ENCODE data around the gene GLIS1.

GLIS1 gene

DNA sequence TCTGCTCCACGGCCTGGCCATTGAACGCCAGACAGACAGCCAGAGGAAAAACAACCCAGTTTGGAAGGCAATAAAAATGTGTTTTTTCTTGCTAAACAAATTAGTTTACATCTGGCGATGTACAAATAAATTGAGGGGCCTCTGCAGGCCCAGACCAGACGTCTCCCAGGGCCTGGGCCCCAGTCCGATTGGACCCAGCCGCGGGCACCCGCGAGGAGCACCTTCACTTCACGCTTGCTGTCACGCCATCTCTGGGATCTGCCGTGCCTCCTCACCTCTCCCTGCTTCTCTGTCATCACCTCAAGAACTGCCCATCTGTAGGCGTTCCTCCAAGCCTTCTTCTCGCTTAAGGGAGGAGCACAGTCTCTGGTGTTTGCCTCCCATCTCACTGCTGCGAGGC lies 61.5 kb downstream of the GLIS1 start:
- DNase-seq, result no peak

GRCh38 chr1:53672785-53673184 lies 66.2 kb downstream of the GLIS1 start:
- no peak for DNase-seq

GRCh38 chr1:53672243-53672642 lies 66.7 kb downstream of the GLIS1 start:
- DNase-seq, result no peak

DNA sequence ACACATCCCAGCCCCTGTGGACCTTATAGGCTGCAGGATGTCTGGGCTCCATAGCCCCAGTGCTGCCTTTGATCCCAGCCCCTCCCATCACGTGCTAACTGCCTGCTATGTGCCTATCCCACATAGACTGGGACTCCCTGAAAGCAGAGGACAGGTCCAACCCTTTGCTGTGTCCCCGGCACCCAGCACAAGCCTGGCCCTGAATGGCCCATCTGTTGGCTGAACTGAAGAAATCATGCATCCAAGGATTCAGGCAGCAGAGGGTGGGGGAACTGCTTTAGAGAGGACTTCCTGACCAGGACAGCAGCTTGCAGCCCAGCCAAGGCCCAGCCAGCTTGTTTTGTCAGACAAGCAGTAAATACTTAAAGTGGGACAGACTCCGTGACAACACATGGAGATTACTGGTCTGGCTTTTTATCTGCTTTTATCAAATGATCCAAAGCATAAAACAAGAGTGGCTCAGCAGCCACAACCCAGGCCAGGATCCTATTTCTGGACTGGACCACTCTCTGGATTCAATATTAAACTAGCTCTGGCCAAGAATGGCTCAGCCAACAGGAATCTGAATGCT lies 69.3 kb downstream of the GLIS1 start:
- no peak for DNase-seq

GRCh38 chr1:53666566-53666965 lies 72.4 kb downstream of the GLIS1 start:
- DNase-seq, result no peak

- DNase-seq, result no peak
Measured at GRCh38 chr1:53665996-53666395, 73.0 kb downstream of the GLIS1 start.

DNA sequence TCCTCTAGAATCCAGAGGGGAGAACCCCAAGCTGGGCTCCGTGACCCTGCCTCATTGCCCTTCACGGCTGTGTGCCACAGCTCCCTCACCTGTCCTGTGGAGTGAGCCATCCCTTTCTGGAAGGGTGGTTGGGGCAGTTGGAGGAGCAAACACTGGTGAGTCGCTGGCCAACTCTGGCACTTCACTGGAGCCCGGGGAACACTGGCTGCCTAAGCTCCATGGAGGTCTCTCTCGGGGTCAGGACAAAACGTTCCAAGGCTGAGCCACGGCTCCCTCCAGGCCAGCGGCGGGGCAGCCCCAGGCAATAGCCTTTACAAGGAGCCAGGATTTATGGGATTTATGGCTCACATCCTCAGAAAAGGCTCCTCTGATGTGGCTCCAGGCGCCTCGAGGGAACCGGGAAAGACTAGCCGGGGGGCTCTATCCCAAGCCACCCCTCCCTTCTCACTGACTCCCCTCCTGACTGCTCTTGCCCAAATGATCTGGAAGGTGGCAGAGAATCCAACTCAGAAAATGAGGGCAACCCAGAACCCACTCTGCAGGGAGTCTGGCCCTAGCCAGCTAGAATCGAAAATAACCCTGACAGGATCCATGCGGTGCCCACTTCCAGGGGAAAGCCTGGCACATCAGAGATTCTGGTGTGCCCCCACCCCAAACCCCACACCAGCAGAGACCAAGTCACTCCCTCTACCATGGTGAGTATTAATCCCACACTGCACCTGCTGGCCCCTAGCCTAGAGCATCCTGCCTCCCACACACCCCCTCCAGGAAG lies 75.2 kb downstream of the GLIS1 start:
- no peak for DNase-seq

DNA sequence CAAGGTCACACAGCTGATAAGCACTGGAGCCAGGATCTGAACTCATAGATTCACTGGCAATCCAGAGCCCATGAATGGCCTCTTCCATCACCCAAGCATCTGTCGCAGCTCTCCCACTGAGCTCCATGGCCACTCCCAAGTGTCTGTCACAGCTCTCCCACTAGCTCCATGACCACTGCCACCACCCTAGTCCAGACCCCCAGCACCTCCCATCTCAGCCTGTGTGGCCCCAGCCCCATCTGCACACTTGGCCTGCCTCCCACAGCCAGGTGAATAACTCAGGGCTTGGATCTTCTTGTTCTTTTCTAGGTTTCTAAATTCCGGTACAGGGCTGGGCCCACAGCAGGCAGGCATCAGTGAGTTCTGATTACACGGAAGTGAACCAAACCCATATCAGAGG lies 76.0 kb downstream of the GLIS1 start:
- no peak for DNase-seq

DNA sequence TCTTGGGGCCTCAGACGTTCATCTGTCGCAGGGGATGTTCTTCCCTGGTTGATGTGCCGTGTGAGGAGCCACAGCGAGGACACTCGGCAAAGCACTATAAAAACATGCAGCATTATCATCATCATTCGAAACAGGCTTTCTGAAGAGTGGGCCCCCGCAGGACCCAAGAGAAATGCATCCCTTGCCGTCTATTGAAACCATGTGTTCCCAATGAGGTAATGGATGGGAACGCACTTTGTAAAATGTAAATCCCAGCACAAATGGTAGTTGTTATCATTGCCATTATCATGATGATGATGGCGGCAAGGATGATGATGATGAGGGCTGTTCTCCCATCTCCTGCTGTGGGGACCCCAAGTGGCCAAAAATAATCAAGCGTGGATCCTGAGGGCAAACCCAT lies 76.8 kb downstream of the GLIS1 start:
- DNase-seq, result no peak

GRCh38 chr1:53661496-53661895 lies 77.5 kb downstream of the GLIS1 start:
- no peak for DNase-seq

DNA sequence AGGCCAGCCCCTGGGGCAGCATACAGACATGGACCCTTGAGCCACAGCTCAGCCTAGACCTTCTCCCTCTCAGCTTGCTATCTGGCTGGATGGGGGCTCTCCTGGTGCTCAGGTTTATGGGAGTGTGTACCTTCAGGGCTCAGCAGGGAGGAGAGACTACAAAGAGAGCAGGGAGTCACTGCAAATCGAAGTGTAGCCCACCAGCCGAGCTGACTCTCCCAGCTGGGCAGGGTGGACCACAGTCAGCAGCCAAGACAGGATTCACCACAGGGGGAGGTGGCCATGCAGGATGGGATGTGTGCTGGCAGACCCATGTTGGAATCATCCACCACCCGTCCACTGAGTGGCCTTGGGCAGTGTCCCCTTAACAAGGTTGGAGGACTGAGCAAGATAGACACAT lies 78.3 kb downstream of the GLIS1 start:
- no peak for DNase-seq

- no peak for DNase-seq
Measured at GRCh38 chr1:53659436-53659835, 79.5 kb downstream of the GLIS1 start.

GRCh38 chr1:53658489-53659230 lies 80.3 kb downstream of the GLIS1 start:
- no peak for DNase-seq

DNA sequence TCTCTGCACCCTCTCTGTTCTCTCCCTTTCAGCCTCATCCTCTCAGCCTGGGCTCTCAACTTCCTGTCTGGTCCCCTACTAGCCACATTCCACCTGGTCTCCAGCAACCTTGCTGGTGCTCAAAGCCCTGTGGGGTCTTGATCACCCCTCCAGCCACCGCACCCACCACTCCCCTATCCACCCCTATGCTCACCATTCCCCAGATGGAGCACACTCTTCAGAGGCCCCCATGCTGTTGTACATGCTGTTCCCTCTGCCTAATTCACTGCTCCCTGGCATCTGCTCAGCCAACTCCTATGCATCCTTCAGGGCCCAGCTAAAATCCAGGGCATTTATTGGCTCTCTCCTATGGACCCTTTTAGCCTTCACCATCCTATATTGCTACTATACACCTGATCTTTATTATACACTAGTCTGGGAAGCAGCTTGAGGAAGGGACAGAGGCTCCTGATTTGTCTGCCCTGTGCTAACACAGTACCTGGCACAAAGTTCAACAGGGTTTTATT lies 81.0 kb downstream of the GLIS1 start:
- DNase-seq, result no peak

DNA sequence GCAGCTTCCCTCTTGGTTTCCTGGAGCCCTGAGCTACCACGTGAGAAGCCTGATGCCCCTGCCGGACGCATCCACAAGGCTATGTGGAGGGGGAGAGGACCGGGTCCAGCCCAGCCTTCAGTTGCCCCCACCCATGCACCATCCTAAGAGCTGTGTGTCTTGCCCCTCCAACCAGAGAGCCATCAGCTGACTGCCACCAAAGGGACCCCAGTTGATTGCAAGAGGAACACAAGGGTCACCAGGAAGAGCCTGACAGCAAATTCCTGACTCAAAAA lies 81.5 kb downstream of the GLIS1 start:
- DNase-seq, result no peak

GRCh38 chr1:53656747-53657530 lies 82.0 kb downstream of the GLIS1 start:
- DNase-seq, result no peak

GRCh38 chr1:53655931-53656746 lies 82.8 kb downstream of the GLIS1 start:
- no peak for DNase-seq

GRCh38 chr1:53654216-53655210 lies 84.5 kb downstream of the GLIS1 start:
- DNase-seq, result no peak

- no peak for DNase-seq
Measured at GRCh38 chr1:53653631-53654030, 85.3 kb downstream of the GLIS1 start.

DNA sequence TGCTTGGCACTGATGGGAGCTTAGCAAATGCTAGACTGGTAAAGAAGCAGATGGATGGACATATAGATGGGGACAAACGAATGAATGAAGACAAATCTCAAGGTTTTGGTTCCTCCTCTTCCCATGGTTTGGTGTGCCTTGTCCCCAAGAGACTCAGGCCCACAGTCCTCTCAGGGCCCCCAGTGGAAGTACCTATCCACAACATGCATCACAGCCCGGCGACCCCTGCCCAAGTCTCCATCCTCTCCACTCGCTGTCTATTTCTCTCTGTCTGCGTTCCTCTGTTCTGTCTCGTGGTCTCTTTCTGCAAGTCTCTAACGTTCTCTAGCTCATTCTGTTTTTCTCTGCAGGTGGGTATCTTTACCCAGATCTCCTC lies 85.8 kb downstream of the GLIS1 start:
- no peak for DNase-seq
